NCI-H2081 treated with DMSO at 0.1 percent for 48 hours (cell line): ENCODE results near the gene NTRK3.
"Not testable (repeated sequence)": the region's sequence is repeated elsewhere in the genome, so short reads cannot be mapped to it uniquely, and the experiment has no call there.

Source experiments
- DNase-seq: peaks from one replicate; lab custom pipeline; 2025; lab: John Stamatoyannopoulos, UW

The NTRK3 gene

DNA sequence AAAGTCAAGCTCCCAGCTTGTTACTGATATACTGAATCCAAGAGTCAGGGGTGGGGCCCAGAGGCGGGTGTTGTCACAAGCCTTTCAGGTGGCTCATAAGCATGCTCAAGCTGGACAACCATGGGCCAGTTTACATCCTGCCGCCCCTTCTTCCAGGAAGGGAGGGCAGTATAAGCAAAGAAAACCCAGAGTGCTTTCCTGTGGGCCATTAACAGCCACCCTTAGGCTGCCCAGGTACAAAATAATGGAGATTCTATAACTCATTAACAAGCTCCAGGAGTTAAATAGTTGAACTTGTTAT is 183.2 kb downstream of the NTRK3 start:
- DNase-seq, result no peak

DNA sequence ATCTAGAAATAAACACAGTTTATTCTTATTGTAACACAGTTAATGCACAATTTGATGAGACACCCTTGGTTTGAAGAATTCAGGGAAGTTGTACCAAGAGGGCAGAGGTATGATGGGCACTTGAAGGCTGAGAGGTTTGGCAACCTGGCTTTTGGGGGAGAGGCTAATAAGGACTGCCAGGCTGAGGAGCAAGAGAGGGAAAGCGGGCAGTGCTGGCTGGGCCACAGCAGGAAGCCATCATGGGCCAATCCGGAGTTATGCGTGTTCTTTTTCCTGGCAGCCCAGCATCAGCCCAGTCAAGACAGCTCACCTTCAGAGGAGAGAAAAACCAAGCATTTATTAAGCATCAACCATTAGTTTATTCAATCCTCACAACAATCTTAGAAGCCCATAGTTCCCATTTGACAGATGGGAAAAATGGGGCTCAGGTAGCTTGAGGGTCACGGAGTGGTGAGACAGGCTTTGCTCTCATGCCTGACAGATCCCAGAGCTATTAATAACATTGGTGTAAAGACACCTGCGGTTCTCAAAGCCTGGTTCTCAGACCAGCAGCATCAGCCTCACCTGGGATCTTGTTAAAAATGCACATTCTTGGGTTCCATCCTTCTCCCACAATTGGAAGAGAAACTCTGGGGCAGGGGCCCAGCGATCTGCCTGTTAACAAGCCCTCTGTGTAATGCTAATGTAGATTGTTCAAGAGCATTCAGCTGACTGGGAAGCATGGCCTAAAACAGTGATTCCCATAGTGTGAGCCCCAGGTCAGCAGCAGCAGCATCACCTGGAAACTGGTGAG is 183.7 kb downstream of the NTRK3 start:
- DNase-seq, result no peak

DNA sequence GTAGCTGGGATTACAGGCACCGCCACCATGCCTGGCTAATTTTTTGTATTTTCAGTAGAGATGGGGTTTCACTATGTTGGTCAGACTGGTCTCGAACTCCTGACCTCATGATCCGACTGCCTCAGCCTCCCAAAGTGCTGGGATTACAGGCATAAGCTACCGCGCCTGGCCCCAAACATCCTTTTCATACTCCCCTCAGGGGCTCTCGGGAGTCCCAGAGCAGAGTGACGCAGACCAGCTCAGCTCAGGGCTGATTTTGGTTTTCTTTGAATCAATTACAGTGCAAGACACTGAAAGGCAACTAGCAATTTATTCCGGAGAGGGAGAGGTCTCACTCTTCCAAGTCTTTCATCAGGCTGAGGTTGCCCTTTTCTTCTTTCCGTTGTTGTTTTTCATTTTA is 184.4 kb downstream of the NTRK3 start:
- DNase-seq, result not testable (repeated sequence)

DNA sequence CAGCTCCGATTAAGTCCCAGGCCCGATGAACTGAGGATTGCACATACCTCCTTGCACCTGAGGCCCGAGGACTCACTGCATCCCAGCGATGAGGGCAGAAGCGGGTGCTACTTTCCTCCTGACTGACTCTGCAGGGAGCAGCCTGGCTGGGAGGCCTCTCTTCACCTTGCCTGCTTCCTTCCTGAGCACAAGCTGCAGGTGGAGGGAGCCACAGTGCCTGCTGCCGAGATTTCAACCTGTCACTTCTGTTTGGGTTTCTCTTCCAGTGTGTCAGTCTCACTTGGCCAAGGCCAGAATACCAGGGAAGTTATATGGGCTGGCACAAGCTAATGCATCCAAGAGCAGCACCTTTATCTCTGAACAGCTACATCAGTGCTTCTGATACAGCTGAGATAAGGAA is 185.4 kb downstream of the NTRK3 start:
- DNase-seq, result no peak

DNA sequence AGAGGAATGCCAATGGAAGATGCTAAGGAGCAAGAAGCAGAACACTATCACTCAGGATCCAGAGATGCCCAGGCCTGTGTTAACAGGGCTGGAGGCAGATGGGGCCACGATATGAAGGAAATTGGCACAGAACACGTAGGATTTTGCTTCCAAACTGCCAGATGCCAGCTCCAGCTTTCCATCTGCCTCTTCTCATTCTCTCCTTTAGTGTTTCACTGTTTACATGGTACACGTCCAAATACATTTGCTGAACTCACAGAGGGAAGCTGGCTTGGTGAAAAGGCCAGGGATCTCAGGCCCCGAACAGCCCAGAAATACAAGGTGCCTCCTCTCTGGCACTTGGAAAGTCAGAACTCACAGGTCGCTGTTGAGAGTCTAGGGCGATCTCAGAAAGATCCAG is 187.0 kb downstream of the NTRK3 start:
- DNase-seq, result no peak

DNA sequence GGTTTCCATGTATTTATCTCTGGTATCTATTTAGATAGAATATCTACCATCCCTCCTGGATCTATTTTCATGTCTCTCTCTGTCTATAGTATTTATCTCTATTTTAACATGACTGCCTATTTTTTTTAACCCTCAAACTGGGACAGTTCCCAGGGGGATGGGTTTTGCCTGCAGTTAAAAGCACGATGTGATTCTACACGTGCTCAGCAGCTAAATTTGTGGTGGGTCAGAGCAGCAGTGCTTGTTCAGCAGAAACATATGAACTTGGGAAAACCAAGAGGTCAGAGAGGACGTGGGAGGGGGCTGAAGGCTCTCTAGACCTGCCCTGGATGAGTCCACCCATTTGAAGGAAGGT is 189.2 kb downstream of the NTRK3 start:
- no peak for DNase-seq

DNA sequence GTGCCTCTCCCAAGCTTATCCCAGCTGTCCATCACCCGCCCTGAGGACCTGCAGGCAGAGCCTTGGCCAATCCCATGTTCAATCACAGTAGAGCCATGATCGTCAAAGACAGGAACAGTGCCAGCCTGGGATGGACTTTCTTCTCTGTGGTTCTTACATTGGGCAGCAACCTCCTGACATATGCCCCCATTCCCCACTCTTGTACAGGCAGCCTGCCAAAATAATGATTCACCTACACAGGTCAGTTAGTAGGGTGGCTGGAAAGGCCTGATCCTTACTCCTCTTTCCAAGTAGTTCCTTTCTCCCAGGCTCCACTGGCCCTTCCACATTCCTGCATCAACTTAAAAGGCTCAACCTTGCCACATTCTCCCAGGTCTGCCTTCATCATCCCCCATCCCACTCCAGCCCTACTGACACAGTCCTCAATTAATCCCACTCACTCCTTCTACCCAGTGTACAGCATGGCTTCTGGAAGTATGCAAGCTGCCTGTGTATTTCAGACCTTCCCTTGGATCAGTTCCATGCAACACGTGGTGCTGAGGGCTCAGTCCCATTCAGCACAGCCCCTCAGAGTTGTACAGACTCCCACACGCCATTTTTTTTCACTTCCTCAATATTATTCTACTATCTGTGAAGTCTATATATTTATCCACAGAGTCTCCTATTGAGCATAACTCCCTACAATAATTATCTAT is 189.8 kb downstream of the NTRK3 start:
- DNase-seq, result no peak

DNA sequence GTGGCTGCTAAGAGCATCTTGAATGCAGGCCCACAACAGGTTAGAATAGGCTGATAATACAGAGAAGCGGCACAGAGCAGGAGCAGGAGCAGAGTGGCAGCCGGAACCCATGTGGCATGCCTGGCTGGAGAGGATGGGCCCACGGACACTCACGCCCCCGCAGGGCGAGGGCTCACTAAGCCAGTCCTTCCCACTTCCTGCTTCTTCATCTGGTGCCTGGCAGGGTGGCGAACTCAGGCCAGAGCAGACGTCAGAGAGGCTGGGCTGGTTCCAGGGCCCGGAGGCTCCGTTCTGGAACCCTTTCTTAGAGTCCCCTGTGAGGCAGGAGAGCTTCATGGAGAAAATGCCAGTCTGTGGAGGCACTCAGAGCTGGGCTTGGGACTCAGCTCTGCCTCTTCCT is 195.1 kb downstream of the NTRK3 start:
- DNase-seq, result no peak

DNA sequence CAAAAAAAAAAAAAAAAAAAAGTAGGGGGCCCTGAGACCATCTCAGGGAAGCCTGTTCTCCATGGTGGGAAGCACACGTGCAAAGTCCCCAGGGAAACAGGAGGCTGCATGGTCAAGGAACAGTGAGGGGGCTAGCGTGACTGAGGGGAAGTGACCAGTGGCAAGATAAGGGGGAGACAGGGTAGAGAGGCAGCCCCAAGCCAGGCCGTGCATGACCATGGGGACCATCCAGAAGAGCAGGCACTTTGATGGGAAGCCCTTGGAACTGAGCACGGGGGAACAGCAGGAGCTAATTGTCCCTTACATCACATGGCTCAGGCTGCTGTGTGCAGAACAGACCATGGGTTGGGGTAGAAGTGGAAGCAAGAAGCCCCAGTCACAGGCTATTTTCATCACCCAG is 196.2 kb downstream of the NTRK3 start:
- no peak for DNase-seq

DNA sequence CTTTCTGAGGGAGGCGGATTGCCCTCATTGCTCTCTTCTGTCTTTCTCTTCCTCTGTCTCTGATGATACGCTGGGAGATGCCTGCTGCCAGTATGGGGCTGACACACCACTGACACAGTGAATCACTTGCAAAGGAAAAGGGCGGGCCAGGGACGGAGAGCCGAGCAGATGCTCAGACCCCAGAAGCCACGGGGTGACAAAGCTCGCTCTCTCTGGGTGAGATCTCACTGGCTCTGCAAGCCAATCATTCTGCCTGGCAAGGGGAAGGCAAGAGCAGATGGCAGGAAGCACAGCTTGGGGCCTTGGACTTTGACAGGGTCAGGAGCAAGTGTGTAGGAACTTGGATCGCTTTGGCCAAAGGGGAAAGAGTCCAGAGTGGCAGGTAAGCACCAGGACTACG is 198.7 kb downstream of the NTRK3 start:
- no peak for DNase-seq

DNA sequence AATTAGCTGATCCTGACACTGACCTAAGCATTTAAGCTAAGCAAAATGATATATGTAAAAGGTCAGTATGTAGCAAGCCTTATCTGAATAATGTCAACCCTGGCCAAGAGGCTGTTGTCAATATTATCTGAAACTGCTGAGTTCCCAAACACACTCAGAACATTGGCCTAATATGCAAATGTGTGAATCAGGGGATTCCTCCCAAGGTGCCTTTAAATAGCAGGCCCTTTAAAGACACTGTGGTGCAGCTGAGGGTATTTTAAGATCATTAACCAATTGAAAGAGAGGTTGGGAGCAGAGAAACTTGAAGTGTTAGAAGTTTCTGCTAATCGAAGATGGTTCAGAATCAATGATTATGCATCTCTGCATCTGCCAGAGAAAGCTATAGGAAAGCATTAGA is 207.0 kb downstream of the NTRK3 start:
- no peak for DNase-seq

DNA sequence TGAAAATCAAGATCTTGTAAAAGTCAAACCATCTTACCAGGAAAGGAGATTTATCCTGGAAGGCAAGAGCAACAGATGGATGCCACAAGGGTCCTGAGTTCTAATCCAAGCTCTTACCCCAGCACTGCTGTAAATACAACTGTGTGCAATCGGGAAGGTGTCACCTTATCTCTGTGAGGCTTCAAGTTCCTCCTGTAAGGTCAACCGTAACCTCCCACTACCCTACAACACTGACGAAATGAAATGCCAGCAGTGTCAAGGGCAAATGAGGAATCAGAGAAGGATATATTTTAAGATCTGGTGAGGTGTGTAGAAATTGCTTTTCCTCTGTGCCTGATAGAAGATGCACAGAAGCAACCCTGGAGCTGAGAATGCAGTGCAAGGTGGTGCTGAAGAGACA is 207.8 kb downstream of the NTRK3 start:
- no peak for DNase-seq

DNA sequence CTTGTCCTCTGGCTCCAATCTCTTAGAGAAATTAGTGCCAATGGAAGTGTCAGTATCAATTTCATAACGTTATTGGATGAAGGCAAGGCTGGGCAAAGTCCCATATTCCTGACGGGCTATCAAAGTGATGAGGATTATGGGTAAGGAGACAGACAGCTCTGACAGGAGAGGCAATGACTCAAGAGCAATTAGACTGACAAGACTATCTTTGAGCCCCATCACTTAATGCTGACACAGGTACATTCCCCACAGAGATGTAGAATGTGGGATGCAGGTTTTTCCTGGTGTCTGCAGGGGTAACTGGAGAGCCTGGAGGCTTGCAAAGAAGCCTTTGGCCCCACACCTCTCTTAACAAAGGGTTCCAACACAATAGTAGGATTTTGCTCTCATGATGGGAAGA is 208.3 kb downstream of the NTRK3 start:
- no peak for DNase-seq

DNA sequence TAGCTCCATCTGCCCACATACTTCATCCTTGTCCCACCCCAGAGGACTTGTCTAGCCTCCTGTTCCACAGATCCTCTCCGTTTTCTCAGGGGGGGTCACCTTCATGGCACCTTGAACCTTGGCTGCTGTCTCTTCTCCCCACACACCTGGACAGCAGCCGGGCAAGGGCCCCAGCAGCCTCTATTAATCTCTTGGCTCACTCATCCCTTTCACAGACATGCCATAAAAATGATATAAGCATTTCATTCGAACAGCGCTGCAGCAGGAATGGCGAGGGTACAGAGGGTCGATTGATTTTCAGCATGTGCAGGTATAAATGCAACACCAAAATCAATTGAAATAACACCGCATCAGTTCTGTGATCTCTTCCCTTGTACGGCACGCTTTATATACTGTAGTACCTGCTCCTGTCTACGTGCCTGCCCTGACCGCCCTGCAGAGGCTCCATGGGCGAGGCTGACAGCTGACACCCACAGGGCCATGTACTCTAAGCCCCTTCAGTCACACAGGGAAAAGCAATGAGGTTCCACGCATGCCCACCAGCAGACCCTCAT is 209.9 kb downstream of the NTRK3 start:
- no peak for DNase-seq

DNA sequence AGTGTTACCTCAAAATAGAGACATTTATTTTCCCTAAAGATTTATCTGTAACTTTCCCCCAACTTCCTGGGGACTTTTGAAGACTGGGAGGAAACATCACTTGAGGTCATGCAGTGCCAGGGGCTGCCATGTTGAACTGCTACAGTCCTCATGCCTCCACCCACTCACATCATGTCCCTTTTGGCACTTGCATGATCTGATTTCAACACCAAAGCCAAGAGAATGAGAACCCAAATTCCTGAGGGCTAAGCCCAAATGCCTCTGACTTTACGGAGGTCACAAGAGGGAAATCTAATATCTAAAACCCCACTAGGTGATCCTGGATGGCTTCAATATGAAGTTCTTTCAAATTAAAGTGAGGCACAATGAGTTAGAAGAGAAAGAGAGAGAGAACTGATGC is 213.1 kb downstream of the NTRK3 start:
- no peak for DNase-seq

DNA sequence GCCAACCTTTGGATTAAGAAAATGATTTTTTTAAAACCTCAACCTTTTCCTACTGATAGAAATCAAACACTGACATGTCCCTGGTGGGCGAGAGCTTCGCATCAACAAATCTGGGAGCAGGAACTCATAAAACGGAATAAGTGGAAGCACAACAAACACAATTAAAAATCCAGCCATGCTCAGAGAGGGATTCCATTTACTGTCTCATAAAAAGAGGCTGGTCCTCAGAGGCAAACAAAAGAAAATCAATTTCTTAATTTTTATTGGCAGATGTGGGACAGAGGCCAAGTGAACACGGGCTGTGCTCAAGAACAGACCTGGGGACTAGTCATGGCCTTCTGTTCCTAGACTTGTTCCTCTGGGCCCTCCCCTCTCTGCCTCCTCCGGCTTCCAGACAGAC is 214.5 kb downstream of the NTRK3 start:
- DNase-seq, result no peak

DNA sequence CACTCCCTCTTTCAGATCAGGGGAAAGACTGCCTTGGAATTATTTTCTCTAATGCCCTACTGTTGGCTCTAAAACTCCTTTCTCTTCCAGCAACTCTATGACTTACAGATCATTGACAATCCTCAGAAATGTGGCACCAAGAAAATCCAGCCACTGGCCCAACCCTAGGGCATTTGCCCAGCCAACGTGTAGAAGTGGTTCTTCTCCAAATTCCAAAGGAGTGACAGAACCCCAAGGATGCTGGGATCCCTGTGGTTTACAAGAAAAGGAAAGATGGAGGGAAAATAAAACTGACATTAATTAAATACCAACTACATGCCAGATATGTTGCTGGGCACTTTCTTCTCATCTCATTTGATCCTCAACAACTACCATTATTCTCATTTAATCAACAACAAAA is 216.0 kb downstream of the NTRK3 start:
- DNase-seq, result no peak

DNA sequence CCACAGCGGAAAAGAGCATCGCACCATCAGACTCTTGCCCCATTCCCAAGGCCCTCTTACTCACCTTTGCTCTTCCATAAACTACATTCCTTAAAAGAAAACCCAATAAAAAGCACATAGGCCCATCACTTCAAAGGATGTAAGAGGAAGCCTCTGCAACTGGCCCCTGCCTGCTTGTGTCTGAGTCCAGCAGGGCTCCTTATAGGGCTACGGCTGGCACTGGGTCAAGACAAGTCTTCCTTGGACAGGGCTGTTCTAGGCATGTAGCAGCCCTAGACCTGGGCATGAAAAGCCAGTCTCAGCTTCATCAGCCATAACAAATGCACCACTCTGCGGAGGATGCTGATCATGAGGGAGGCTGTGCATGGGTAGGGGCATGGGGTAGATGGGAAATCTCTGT is 218.3 kb downstream of the NTRK3 start:
- no peak for DNase-seq

DNA sequence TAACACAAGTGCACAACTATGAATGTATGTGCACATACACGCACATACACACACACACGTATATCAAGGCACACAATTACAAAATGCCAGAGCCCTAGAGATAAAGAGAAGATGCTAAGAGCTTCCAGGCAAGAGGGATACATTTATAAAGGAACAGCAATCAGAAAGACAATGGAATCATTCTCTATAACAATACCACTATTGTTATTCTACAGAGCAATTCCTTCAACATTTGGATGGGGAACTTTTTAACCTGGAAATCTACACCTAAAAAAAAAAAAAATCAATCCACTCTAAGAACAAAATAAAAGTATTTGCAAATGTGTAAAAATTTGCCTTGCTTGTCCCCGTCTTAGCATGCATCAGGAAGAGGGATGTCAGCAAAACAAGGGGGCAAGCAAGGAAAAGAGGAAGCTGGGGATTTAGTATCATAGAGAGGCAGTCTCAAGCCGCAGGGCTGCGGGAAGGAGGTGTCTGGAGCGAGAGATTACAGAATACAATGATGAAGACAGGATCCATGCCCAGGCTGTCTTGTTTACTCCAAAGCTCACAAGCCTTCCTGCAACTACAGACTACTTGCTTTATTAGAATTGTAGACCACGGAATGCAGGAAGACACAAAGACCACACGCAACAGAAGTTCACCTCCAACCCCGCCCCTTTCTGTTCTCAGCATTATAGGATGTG is 220.2 kb downstream of the NTRK3 start:
- no peak for DNase-seq

DNA sequence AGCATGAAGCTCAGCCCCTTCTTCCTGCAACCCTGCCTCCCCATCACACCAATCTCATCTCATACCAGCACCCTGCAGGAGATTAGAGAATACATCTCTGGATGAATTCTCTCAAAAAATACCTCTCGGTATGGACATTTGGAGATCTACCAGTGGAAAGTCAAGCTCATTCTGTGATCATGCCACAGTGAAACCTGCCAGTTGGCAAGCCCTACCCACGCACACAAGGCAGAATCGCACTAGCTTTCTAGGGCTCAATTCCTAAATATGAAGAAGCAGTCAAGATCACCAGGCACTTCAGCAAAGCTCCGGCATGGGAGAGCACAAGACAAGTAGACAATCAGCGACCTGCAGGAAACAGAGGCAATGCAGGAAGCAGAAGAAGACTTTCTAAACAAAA is 221.2 kb downstream of the NTRK3 start:
- no peak for DNase-seq

DNA sequence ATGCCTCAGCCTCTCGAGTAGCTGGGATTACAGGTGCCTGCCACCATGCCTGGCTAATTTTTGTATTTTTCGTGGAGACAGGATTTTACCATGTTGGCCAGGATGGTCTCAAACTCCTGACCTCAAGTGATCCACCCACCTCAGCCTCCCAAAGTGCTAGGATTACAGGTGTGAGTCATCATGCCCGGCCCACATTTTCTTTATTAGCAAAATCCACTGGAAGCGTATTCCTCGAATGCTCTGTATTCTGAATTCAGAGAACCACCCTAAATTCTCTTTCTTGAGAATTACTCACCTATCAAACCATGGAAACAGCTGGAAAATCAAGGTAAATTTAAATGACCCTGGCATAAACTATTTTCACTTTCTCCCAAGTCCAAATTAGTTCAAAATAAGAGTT is 223.1 kb downstream of the NTRK3 start:
- not testable (repeated sequence) for DNase-seq

DNA sequence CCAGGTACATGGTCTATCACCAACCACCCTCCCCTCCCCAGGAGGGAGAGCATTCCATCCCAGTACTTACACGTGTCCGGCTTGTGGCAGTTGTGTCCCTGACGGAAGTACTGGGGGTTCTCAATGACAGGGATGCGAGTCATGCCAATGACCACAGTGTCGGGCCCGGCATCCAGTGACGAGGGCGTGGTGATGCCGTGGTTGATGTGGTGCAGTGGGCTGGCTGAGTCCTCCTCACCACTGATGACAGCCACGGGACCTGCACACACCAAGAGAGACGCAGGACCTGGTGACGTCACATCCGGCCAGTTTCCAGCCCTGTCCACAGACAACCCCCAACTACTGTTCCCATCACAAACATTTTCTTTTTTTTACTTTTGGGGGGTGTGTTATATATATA is 223.8 kb downstream of the NTRK3 start:
- no peak for DNase-seq

DNA sequence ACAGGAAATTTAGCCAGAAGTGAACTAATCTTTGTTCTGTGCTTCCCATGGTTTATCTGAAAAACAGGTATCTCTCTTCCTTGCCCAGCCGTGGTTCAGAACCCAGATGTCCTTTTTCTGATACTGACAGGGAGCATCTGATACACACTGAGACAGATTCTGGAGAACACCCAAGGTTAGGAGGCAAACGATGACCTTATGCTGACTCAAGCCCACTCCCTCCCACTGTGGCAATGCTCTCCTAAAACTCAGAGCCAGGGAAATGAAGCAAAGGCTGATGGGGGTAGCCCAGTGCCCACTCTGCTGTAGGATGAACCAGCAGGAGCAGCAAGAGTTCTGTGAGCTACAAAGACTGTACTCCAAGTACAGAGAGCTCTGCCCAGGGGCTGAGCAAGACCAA is 225.1 kb downstream of the NTRK3 start:
- DNase-seq, result no peak
